ENCODE results near the gene MGAT5.

MGAT5 gene

GRCh38 chr2:134253804-134254203, at the start of gene MGAT5:
MGAT5 (plus strand) TSS chr2:134254072; CDS start chr2:134254404, 332 bp downstream.
- DNase-seq = no peak

- no peak for DNase-seq
These were observed 48.8 kb upstream of the MGAT5 start for GRCh38 chr2:134205087-134205486.

DNA sequence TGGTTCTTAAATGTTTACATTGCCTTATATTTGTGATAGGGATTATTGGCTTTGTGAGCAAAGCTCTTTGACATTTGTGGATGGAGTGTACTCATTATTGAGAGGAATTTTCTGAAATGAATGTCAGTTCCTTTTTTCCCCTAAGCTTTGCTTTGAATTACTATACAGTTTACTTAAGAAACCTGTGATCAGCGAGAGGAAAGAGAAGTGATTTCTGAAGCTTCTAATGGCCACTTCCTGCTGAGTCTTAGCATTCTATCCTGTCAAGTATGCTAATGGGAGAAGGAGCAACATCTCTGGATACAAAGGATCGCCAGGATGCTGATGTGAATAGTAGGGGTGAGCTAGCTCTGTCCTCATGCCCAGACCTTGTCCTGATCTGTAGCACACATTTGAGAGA, 47.8 kb upstream of the MGAT5 start:
- DNase-seq = no peak

DNA sequence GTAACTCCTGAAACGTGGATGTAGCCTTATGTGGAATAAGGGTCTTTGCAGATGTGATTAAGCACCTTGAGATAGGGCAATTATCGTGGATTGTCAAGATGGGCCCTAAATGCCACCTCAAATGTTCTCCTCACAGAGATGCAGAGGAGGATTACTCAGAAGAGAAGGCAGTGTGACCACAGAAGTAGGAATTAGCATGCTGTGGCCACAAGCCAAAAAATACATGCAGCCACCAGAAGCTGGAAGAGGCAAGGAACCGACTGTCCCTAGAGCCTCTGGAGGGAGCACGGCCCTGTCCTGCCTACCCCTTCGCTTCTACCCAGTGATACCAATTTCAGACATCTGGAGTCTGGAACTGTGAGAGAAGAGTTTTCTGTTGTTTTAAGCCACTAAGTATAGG, 47.3 kb upstream of the MGAT5 start:
- DNase-seq = no peak

GRCh38 chr2:134207589-134208209, 46.2 kb upstream of the MGAT5 start:
- DNase-seq = peak; percentile 72

DNA sequence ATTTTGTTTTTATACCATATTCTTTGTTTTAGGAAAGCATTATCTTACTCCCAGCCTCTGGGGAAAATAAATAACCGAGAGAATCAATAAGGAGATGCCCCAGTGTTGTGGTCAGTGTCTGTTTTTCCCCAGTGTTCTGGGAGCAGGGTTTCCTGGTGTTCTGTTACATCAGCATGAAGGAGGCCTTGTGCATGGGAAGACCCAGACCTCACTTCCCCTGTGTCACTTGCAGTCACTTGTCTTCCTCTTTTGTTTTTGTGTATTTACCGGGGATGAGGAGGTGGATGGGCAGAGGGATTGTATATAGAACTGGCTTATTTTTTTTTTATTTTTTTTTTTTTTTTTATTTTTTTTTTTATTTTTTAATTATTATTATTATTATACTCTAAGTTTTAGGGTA, 45.0 kb upstream of the MGAT5 start:
- no peak for DNase-seq

DNA sequence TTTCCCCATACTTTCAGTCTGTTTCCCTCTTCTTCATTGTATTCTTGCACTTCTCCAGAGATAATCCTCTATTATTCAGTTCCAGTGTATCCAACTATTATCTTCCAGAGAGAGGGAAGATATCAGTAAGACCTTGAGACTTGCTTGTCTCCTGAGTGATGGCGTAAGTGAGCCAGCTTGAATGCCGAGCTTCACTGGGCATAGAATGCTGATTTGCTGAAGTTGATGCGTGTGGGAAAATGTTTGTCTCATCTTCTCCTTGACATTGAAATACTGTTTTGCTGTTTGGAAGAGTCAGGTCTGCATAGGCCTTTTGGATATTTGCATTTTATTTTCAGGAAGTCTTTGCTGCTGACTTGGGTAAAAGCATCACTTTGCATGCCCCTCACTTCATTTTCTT, 41.1 kb upstream of the MGAT5 start:
- no peak for DNase-seq

- no peak for DNase-seq
These were observed 37.6 kb upstream of the MGAT5 start for GRCh38 chr2:134216152-134216829.

DNA sequence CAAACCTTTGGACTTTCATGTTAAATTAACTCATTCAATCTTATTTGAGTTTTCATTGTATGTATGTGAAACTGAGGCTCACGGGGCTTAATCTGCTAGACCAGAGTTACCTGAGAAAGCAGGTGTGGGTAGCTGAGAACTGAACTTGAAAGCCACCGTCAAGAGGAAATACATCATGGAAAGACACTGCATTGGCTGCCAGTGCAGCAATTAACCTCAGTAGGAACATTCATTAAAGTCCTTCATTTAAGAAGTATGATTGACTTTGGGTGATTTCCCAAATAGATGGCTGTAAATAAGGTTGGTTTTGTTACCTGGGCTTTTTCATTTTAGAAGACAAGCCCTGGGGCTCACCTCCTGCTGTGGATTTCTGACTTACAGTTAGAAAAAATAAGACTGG, 36.5 kb upstream of the MGAT5 start:
- DNase-seq = no peak

DNA sequence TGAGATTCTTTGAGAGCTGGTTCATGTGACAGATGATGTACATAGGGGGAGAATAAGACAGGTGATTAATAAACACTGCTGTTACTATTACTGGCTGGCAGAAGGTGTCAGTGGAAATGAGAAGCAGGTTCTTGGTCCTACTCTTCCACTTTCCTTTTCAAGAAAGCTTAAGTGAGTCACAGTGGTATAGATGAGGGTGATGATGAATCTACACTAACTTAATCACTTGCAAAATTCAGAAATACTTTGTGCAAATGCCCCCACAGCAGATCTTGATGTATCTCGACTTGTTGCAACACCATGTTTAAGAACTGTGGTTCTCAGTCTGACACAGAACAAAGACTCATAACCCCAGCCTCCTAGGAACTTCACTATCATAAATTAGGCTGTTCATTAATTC, 35.9 kb upstream of the MGAT5 start:
- no peak for DNase-seq

DNA sequence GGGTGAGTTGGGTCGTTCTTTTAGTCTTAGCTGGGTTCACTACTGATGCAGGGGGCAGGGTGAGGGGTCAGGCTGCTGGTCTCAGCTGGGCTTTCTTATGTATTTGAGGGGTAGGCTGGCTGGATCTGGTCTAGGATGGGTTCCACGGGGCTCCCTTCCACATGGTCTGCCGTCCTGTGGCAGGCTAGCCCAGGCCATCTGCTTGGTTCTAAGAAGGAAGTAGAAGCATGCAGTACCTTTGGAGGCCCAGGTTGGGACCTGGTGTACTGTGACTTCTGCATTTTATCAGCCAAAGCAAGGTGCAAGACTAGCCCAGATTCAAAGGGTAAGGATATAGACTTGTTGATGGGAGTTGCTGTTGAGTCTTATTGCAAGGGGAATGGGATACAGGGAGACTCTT, 35.5 kb upstream of the MGAT5 start:
- no peak for DNase-seq

DNA sequence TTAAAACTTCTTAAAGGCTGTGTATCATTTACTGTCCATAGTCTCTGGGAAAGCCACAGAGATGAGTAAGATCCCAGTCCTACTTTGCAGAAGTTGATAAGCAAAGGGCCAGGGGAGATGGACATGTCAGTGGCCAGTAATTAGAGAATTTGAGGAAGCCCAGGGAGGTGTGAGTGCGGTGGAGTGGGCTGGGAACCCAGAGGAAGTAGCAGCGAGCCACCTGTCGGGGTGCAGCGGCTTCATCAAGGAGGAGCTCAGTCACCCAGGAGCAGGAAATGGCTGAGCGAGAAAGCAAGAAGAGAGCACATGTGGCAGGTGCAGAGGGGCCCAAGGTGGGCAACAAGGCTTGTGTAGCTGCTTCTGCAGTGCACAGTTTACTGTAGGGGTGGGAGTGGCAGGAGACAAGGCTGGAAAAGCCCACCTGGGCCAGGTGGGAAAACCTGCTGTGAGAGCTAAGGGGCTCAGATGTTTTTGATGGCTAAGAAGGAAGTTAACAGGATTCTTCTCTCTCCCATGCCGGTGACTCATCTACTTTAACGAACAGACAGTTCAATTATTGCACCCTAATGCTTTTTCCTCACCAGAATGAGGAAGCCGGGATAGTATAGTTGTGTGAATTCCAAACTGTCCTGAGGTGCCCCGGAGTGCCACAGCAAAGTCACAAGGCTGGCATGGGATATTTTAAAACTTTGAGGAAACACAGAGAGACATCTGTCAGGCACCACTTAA, 34.8 kb upstream of the MGAT5 start:
- peak; percentile 61 for DNase-seq

DNA sequence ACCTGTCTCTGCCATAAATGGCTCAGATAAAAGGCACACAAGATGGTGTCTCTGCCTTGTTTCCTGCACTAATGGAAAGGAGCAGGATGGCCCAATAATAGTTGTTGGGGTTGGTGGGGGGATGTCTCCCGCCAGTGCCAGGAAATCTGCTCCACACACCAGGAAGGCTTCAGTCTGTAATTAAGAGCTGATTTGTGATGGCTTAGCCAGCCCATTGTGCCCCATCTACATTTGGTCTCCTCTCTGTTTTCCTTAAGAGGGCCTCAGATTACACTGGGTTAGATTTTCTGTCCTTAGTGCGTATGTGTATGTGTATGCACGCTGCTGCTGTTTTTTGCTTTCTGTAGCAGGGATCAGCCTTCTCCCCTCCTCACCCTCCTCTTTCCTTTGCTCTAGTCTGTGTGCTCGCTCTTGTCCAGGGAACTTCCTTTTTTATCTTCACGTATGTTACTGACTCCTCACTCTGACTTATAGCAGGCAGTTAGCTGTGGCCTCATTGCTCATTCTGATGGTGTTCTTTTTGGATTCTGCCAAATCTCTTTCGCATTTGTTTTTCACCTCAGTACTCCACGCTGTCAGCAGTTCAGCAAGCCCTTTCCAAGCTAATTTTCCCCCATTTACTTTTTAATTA, 33.4 kb upstream of the MGAT5 start:
- no peak for DNase-seq

- no peak for DNase-seq
These were observed 29.9 kb upstream of the MGAT5 start for GRCh38 chr2:134224005-134224404.

DNA sequence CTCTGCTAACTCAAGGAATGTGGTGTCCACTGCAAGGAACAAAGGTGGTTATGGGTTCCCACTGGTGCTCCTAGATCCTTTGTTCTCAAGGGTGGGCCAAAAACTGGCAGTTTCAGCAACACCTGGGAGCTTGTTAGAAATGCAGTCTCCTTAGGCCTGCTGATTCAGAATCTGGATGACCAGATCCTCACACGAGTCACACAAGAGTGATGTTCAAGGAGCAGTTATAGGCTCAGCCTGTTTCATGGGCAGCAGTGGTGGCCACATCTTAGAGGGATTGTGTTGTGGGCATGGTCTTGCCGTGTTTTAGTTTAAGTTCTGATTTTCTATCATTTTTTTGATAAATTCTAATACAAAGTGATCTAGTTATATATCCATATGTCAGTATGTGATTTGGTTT, 28.7 kb upstream of the MGAT5 start:
- DNase-seq = no peak

GRCh38 chr2:134225841-134226240, 28.0 kb upstream of the MGAT5 start:
- DNase-seq = no peak

GRCh38 chr2:134226601-134227000, 27.3 kb upstream of the MGAT5 start:
- DNase-seq = no peak

- DNase-seq = no peak
These were observed 26.2 kb upstream of the MGAT5 start for GRCh38 chr2:134227666-134228065.

DNA sequence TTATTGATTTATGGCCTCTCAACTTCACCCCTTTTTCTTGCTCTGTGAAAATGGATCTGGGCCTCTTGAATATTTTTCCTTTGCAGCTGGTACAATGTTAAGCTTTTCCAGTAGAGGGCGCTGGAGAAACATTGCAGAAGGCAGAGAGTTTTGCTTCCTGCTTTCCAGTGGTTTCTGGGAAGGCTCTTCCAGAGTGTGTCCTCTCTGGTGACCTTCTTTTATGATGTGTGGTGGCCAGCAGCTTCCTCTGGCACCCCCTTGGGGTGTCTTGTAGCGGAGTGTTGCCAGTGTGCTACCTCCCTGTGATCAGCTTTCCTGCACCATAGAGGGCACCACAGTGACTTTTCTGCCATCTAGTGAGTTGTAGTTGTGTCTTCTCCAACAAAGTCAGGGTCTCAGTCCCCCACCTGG, 25.4 kb upstream of the MGAT5 start:
- DNase-seq = no peak

- DNase-seq = no peak
These were observed 24.3 kb upstream of the MGAT5 start for GRCh38 chr2:134229540-134229939.

GRCh38 chr2:134230885-134231284, 23.0 kb upstream of the MGAT5 start:
- no peak for DNase-seq

DNA sequence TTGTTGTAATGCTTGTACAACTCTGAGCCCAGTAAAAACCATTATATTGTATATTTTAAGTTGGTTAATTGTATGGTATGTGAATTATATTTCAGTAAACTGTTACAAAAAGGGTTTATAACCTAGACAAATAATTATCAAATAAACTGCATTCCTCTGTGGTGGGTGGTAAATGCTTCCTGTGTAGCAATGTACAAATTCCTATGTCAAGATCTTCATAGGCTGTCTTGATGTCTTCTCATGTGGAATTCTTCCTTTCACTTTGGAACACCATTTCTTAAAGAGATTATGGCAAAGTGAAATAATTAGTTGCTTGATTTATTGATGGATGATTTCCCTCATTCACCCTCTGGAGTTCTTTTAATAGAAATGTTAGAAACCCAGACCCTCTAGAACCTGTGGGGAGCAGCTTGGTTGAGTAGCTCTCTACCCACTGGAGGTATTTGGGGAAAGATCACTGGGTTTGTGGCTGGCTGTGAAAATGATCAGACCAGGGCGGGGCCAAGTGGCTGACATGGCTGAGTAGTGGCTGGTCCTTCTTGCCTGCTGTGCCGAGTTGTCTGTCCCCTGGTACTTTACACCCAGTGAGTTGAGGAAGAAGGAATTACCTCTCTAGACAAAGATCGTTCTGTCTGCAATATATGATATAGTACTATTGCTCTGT, 22.4 kb upstream of the MGAT5 start:
- no peak for DNase-seq

- DNase-seq = no peak
These were observed 21.9 kb upstream of the MGAT5 start for GRCh38 chr2:134231965-134232340.

All from activated CD8-positive, alpha-beta memory T cell treated with anti-CD3 and anti-CD28 coated beads, Interleukin-2, amount 50 U/mL, for 48 hours (primary cell).